Activated CD4-positive, alpha-beta T cell treated with anti-CD3 and anti-CD28 coated beads, Interleukin-2, amount 50 U/mL, for 24 hours (primary cell): Measurements from ENCODE around the gene RIPOR3.
"Not testable (repeated sequence)": the region's sequence is repeated elsewhere in the genome, so short reads cannot be mapped to it uniquely, and the experiment has no call there.

Source experiments
- DNase-seq, 2 donors: peaks; one replicate each; pipeline ENCODE4 v3.0.0-alpha.2; 2020; ENCODE audit warnings: low read depth in 1 of 2, low spot score in 1 of 2

Gene RIPOR3

DNA sequence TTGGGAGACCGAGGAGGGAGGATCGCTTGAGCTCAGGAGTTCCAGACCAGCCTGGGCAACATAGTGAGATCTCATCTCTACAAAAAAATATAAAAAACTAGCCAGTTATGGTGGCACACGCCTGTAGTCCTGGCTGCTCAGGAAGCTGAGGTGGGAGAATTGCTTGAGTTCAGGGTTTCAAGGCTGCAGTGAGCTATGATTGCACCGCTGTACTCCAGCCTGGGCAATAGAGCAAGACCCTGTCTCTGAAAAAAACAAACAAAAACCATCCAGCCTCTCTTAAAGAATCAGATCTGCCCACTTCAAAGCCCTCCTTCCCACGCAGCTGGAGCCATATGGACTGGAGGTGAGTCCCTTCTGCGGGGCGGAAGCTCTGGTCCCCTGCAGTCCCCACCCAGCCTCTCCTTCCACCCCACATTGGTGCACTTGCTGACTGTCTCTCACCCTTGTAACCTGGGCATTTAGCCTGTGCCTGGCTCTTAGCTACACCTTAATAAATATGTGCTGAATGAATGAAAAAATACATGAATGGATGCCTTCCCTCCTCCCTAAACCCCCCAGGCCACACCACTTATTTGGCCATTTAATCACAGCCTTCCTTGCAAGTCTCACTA lies 32.9 kb upstream of the RIPOR3 start:
- no peak for DNase-seq

GRCh38 chr20:50723672-50724071 lies 32.3 kb upstream of the RIPOR3 start:
- DNase-seq, result no peak

GRCh38 chr20:50722424-50723155 lies 31.2 kb upstream of the RIPOR3 start:
- no peak for DNase-seq

GRCh38 chr20:50721881-50722281 lies 30.5 kb upstream of the RIPOR3 start:
- no peak for DNase-seq

DNA sequence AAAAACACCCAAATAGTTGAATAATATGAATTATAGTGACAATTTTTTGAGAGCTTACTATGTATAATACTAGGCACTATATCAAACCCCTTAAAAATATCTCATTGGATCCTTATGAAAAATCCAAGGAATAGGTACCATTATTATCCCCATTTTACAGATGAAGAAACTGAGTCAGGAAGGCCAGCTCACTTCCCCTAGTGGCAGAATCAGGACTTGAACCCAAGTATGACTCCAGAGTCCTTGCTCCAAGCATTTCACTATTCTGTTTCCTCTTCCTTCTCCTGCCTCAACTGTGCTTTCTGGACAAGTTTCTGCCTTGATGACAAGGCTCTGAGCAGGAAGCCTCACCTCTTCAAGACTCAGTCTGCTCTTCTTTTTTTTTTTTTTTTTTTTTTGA lies 29.2 kb upstream of the RIPOR3 start:
- no peak for DNase-seq

DNA sequence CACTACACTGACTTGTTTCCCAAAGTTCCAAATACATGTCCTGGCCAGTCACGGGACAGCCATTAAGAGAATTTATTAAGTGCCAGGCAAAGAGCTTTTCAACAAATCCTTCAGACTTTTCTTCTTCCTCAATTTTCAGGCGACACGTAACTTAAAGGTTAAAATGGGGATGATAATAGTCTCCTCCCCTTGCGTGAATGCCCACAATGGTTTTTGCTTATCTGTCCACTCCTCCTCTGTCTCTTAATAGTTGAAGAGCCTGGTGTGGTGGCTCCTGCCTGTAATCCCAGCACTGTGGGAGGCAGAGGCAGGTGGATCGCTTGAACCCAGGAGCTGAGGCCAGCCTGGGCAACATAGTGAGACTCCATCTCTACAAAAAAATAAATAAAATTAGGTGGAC lies 28.7 kb upstream of the RIPOR3 start:
- no peak for DNase-seq

- DNase-seq, result no peak
These were observed 28.0 kb upstream of the RIPOR3 start for GRCh38 chr20:50719328-50719727.

DNA sequence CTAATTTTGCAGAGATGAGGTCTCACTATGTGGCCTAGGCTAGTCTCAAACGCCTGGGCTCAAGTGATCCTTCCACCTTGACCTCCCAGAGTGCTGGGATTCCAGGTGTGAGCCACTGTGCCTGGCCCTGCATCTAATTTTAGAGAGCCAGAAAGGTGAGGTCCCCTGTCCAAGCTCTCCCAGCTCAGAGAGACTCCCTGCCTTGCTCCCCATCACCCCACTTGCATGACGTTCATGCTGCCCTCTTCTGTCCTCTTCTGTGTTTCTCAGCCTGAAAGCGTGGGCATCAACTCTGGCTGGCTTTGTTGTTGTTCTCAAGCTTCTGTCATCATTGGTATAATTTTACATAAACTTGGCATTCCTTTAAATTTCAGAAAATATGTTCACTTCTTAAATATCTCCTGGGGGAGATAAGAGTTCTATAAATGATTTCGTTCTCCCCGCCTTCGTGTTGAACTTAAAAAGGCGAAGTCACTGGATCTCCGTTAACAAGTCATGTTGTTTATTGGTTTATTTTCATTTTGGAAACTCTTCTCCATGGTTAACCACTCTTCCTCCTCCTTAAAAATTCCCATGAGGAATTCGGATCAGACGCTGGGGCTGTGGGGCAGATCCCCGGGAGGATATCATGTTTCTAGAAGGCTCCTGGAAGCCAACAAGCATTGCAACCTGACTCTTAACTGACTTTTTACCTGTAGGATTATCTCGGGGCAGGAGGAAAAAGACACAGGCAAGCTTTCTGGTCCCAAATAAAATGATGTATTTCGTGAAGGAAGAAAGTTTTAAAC lies 26.8 kb upstream of the RIPOR3 start:
- DNase-seq, result no peak

- no peak for DNase-seq
These were observed 26.0 kb upstream of the RIPOR3 start for GRCh38 chr20:50717312-50717711.

DNA sequence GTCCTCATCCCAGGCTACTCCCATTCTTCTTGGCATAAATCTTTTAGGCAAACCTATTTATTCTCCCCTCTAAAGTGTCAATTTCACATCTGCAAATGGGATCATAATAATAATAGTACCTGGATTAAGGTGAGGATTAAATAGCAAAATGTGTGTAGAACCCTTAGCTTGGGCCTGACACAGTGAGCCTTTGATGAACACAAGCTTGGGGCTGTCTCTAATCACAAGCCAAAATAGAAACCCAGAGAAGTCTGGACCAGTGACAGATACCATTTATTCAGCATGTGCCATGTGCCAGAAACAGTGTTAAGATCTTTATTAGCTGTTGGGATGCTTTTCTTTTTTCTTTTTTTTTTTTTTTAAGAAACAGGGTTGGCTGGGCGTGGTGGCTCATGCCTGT lies 25.2 kb upstream of the RIPOR3 start:
- no peak for DNase-seq

DNA sequence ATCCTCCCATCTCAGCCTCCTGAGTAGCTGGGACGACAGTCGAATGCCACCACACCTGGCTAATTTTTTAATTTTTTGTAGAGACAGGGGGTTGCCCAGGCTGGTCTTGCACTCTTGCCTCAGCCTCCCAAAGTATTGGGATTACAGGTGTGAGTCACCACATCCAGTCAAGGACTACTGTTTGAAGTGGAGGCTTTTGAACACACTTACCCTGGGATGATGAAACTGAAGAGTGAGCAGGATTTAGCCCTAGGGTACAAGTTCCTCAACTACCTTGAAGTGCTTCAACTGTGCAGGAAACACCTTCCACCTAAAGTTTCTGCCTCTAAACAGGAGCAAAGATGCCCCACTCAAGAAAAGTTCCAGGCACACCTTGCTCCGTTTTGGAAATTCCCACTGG lies 24.4 kb upstream of the RIPOR3 start:
- DNase-seq, result no peak

GRCh38 chr20:50714426-50714825 lies 23.1 kb upstream of the RIPOR3 start:
- not testable (repeated sequence) for DNase-seq

- no peak for DNase-seq
These were observed 22.3 kb upstream of the RIPOR3 start for GRCh38 chr20:50713657-50714101.

GRCh38 chr20:50712771-50713656 lies 21.7 kb upstream of the RIPOR3 start:
- DNase-seq, result no peak

DNA sequence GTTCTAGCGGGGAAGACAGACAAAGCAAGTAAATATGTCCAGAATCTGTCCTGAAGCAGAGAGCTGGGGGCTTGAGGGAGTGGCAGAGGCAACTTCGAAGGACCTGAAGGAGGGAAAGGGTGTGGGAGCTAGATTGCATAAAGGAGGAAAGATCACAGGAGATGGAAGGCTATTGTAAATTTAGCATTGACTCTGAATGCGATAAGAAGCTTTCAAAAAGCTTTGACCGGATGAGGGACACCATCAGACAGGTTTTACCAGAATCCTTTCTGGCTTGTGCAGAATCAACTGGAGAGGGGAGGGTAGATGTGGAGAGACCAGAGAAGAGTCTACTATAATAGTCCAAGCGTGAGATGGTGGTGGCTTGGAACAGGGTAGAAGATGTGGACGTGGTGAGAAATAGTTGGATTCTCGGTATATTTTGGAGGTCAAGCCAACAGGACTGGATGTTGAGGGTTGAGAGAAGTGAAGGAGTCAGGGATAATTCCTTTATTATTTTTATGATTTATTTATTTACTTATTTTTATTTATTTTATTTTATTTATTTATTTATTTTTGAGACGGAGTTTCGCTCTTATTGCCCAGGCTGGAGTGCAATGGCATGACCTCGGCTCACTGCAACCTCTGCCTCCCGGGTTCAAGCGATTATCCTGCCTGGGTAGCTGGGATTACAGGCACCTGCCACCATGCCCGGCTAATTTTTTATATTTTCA lies 19.9 kb upstream of the RIPOR3 start:
- no peak for DNase-seq

- no peak for DNase-seq
These were observed 19.2 kb upstream of the RIPOR3 start for GRCh38 chr20:50710492-50711063.

- no peak for DNase-seq
These were observed 18.3 kb upstream of the RIPOR3 start for GRCh38 chr20:50709636-50709973.

- no peak for DNase-seq
These were observed 17.7 kb upstream of the RIPOR3 start for GRCh38 chr20:50708845-50709635.

DNA sequence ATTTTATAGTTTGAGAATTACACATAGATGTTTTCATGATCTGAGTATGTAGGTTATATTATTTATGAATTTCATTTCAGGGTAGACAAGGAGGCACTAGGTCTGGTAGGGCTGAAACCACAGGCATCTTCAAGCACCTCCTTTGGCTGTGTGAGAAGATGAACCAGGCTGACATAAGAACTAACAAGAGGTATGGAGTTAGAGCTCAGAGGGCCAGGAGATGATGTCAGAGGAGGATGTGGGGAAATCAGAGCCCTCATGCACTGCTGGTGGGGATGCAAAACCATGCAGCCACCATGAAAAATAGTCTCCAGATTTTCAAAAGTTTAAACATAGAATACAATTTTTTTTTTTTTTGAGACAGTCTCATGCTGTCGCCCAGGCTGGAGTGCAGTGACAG lies 13.6 kb upstream of the RIPOR3 start:
- DNase-seq, result no peak

GRCh38 chr20:50704514-50704913 lies 13.2 kb upstream of the RIPOR3 start:
- DNase-seq, result no peak
